ENCODE data around the gene RAPGEF5. TPM values are rescaled to one million over a fixed set of nuclear protein-coding genes. Genes with fewer than 3 reads are reported as not detected.

Gene RAPGEF5
- total RNA-seq, 2 donors from 2014 or later = 19.4 to 32.5 TPM

DNA sequence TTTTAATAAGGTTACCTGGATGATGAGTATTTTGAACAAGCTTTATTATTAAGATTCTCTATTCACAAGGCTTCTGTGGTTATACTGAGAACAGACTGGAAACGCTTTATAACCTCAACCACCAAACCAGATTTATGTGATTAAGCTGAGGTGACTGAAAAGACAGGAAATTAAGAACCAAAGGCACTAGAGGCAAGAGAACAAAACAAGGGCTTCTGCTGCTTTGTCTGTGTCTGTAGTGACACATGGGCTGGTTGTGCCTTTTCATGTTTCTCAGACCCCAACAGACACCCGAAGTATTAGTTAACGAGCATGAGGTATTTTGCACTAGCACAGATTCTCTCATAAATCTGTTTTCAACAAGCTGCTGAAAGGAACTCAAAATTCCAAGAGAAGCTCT lies 64.4 kb downstream of the RAPGEF5 start:
- no peaks in the 10 kb centered on the region for H3K9me3 ChIP-seq
- H3K4me3 ChIP-seq = no peak overlapping the region
- no peak for DNase-seq (ENCODE audit: low spot score)
- TF ChIP-seq, protein P1, sequence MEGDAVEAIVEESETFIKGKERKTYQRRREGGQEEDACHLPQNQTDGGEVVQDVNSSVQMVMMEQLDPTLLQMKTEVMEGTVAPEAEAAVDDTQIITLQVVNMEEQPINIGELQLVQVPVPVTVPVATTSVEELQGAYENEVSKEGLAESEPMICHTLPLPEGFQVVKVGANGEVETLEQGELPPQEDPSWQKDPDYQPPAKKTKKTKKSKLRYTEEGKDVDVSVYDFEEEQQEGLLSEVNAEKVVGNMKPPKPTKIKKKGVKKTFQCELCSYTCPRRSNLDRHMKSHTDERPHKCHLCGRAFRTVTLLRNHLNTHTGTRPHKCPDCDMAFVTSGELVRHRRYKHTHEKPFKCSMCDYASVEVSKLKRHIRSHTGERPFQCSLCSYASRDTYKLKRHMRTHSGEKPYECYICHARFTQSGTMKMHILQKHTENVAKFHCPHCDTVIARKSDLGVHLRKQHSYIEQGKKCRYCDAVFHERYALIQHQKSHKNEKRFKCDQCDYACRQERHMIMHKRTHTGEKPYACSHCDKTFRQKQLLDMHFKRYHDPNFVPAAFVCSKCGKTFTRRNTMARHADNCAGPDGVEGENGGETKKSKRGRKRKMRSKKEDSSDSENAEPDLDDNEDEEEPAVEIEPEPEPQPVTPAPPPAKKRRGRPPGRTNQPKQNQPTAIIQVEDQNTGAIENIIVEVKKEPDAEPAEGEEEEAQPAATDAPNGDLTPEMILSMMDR (IDR thresholded peaks at IDR 0.05) = no peak
- H3K27me3 ChIP-seq = no peaks in the 10 kb centered on the region
- H3K36me3 ChIP-seq = no peaks in the 10 kb centered on the region
- peaks cover 0 to 4% of the 10 kb centered on the region in 2 donors for H3K4me1 ChIP-seq
- H3K27ac ChIP-seq = no peak overlapping the region

DNA sequence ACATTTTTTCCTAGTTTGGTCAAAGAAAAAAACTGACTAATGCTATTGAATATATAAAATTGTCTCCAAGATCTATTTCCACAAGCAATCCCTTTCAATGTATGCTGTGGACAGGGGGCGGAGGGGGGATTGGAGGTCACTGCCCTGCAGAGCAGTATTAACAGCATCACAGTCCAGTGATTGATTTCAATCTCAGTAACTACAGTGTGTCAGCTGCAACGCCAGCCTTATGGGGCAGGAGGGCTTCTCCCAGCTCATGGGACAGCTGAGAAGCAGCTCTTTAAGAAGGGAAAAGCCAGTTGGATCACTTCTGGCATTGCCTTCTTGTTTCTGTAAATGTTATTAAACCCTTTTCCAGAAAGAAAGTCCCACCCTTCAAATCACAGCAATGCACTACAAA lies 65.0 kb downstream of the RAPGEF5 start:
- no peak for DNase-seq (ENCODE audit: low spot score)
- Histone ChIP-seq H3K27me3 (no peaks in the 10 kb centered on the region), H3K9me3 (no peaks in the 10 kb centered on the region), H3K27ac (no peak overlapping the region), H3K4me1 (peaks cover 0 to 4% of the 10 kb centered on the region in 2 donors), H3K36me3 (no peaks in the 10 kb centered on the region), H3K4me3 (no peak overlapping the region)
- TF ChIP-seq, protein P1 (IDR thresholded peaks at IDR 0.05) = no peak

DNA sequence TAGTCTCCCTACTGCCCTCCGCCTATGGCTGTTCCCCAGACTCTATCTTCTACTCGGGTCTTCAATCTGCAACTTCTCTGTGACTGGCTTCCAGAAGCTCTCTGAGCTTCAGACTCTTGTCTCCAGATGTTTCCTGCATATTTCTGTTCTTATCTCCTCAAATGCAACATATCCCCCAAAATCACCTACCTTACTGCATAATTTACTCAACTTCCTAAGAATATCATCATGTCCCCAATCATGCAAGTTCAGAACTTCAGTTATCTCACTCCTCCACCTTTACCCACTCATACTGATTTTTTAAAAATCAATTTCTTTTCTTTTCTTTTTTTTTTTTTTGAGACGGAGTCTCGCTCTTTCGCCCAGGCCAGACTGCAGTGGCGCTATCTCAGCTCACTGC lies 68.8 kb downstream of the RAPGEF5 start:
- H3K4me3 ChIP-seq = no peak overlapping the region
- no peak for DNase-seq (ENCODE audit: low spot score)
- H3K4me1 ChIP-seq = no peaks in the 10 kb centered on the region
- TF ChIP-seq, protein P1 (IDR thresholded peaks at IDR 0.05) = no peak
- H3K27ac ChIP-seq = no peak overlapping the region
- H3K27me3 ChIP-seq = no peaks in the 10 kb centered on the region
- no peaks in the 10 kb centered on the region for H3K36me3 ChIP-seq
- no peaks in the 10 kb centered on the region for H3K9me3 ChIP-seq

DNA sequence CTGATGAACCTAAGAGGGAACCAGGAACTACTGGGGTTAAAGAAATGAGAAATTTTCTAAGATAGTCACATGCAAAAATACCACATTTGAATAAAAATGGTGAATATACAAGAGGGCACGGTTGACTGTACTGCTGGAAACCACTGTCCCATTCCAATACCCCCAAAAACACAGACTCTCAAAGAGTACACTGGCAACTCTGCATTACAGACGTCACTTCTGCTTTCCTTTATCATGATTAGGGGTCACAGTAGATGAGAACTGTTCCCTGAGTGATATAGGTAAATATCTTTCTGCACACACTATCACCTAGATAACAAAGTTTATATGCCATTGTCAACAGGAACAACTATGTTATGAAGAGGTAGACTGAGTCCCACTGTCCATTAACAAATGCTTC lies 69.5 kb downstream of the RAPGEF5 start:
- Histone ChIP-seq H3K9me3 (no peaks in the 10 kb centered on the region), H3K4me1 (no peaks in the 10 kb centered on the region), H3K27me3 (no peaks in the 10 kb centered on the region), H3K27ac (no peak overlapping the region), H3K4me3 (no peak overlapping the region), H3K36me3 (no peaks in the 10 kb centered on the region)
- TF ChIP-seq, protein P1 (IDR thresholded peaks at IDR 0.05) = no peak
- no peak for DNase-seq (ENCODE audit: low spot score)

DNA sequence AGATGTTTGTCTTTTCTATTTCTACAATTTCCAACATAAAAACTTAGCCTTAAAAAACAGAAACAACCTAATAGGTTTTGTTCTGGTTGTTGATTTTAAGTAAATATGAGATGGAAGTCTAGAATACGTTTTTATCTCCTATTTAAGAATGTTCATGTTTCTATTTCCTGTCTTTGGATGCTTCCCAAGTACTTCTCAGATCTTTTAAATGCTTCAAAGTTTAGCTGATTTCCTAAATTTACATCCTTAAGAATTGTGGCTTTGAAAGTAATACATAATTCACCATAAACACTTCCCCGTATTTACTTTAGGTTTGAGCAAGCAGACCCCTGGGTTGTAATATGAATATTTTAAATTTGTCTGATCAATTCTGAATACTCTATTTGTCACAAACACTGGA lies 70.5 kb downstream of the RAPGEF5 start:
- H3K27ac ChIP-seq = no peak overlapping the region
- no peak for DNase-seq (ENCODE audit: low spot score)
- H3K9me3 ChIP-seq = no peaks in the 10 kb centered on the region
- H3K4me1 ChIP-seq = no peaks in the 10 kb centered on the region
- TF ChIP-seq, protein P1 (IDR thresholded peaks at IDR 0.05) = no peak
- H3K4me3 ChIP-seq = no peak overlapping the region
- H3K36me3 ChIP-seq = no peaks in the 10 kb centered on the region
- H3K27me3 ChIP-seq = no peaks in the 10 kb centered on the region

DNA sequence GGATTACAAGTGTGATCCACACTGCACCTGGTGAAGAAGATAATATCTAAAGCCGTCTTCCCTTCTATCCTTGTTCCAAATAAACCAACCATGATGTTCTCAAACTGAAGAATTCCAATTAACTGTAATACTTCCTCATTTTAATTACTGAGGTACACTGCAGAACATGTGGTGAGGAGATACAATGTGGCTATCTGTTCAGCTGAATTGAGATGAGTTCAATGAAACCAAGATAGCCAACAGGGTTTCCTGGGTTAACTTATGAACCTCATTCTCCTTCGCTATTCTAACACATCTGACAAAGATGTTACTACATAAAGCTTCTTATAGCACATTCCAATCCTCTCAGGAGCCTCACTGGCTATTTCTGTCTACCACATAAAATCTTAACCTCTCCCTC lies 75.5 kb downstream of the RAPGEF5 start:
- TF ChIP-seq, protein P1 (IDR thresholded peaks at IDR 0.05) = no peak
- Histone ChIP-seq H3K27ac (no peak overlapping the region), H3K4me1 (no peaks in the 10 kb centered on the region), H3K9me3 (no peaks in the 10 kb centered on the region), H3K36me3 (no peaks in the 10 kb centered on the region), H3K27me3 (no peaks in the 10 kb centered on the region), H3K4me3 (no peak overlapping the region)
- DNase-seq (ENCODE audit: low spot score) = no peak
